GM21367 (cell line): ENCODE results near the gene GLIS1.
"Not testable (repeated sequence)": the region's sequence is repeated elsewhere in the genome, so short reads cannot be mapped to it uniquely, and the experiment has no call there.

Experiments
- ATAC-seq: cut with Tn5 transposase; IDR thresholded peaks from one replicate; pipeline ENCODE4 v1.9.1; 2021; ENCODE audit not compliant: unreplicated experiment

Gene GLIS1

GRCh38 chr1:53572065-53572814 is 166.7 kb downstream of the GLIS1 start:
- ATAC-seq: no peak

- no peak for ATAC-seq
These were observed 170.4 kb downstream of the GLIS1 start for GRCh38 chr1:53568540-53568939.

- ATAC-seq: no peak
These were observed 171.1 kb downstream of the GLIS1 start for GRCh38 chr1:53567851-53568250.

GRCh38 chr1:53567450-53567849 is 171.5 kb downstream of the GLIS1 start:
- no peak for ATAC-seq

GRCh38 chr1:53563611-53564010 is 175.4 kb downstream of the GLIS1 start:
- ATAC-seq: no peak

GRCh38 chr1:53562981-53563379 is 176.0 kb downstream of the GLIS1 start:
- ATAC-seq: no peak

- ATAC-seq: no peak
These were observed 176.5 kb downstream of the GLIS1 start for GRCh38 chr1:53562291-53562980.

- no peak for ATAC-seq
These were observed 177.4 kb downstream of the GLIS1 start for GRCh38 chr1:53561503-53562105.

GRCh38 chr1:53560581-53561502 is 178.1 kb downstream of the GLIS1 start:
- ATAC-seq: no peak

- ATAC-seq: no peak
These were observed 178.9 kb downstream of the GLIS1 start for GRCh38 chr1:53559854-53560580.

- no peak for ATAC-seq
These were observed 179.6 kb downstream of the GLIS1 start for GRCh38 chr1:53559391-53559815.

GRCh38 chr1:53558739-53559315 is 180.1 kb downstream of the GLIS1 start:
- ATAC-seq: no peak

GRCh38 chr1:53557830-53558738 is 180.9 kb downstream of the GLIS1 start:
- no peak for ATAC-seq

- ATAC-seq: no peak
These were observed 181.6 kb downstream of the GLIS1 start for GRCh38 chr1:53557369-53557768.

- ATAC-seq: no peak
These were observed 182.2 kb downstream of the GLIS1 start for GRCh38 chr1:53556657-53557227.

- ATAC-seq: not testable (repeated sequence)
These were observed 183.2 kb downstream of the GLIS1 start for GRCh38 chr1:53555620-53556326.

- ATAC-seq: no peak
These were observed 184.2 kb downstream of the GLIS1 start for GRCh38 chr1:53554592-53555305.
